Renal cortex interstitium (tissue), 15 donors: Measurements from ENCODE around the gene OR4K5. TPM values are rescaled to one million over a fixed set of nuclear protein-coding genes. Genes with fewer than 3 reads are reported as not detected.
"Not testable (repeated sequence)": the region's sequence is repeated elsewhere in the genome, so short reads cannot be mapped to it uniquely, and the experiment has no call there.

Experiments
- DNase-seq, 11 donors: peaks; one replicate each; pipeline ENCODE4 v3.0.0-alpha.2; 2013; ENCODE audit warnings: low read depth in 9 of 11, low spot score in 4 of 11; ENCODE audit errors: extremely low read depth in 1 of 11
- long read RNA-seq, 16 experiments: transcript quantifications; one replicate each; lab custom pipeline, GENCODE V29; 2026
- polyA plus RNA-seq, 3 donors: library from polyadenylated mRNA; unstranded; fragments of 120-200 nt; gene quantifications; one replicate each; pipeline ENCODE4 v1.2.1, GENCODE V29; 2013; ENCODE audit not compliant: insufficient read length in 3 of 3

The OR4K5 gene
- polyA plus RNA-seq = not detected
- long read RNA-seq, donor 1 = 0 reads
- long read RNA-seq, donor 2 = 0 reads
- long read RNA-seq, donor 3 = 0 reads
- long read RNA-seq, donor 4 = 0 reads
- long read RNA-seq, donor 5 = 0 reads
- long read RNA-seq, donor 6 = 0 reads
- long read RNA-seq, donor 7 = 0 reads
- long read RNA-seq, donor 8 = 0 reads
- long read RNA-seq, donor 9 = 0 reads
- long read RNA-seq, donor 10 = 0 reads
- long read RNA-seq, donor 11 = 0 reads
- long read RNA-seq, donor 12 = 0 reads
- long read RNA-seq, donor 13 = 0 reads
- long read RNA-seq, donor 14 = 0 reads
- long read RNA-seq, donor 15 = 0 reads
- long read RNA-seq, donor 16 = 0 reads

DNA sequence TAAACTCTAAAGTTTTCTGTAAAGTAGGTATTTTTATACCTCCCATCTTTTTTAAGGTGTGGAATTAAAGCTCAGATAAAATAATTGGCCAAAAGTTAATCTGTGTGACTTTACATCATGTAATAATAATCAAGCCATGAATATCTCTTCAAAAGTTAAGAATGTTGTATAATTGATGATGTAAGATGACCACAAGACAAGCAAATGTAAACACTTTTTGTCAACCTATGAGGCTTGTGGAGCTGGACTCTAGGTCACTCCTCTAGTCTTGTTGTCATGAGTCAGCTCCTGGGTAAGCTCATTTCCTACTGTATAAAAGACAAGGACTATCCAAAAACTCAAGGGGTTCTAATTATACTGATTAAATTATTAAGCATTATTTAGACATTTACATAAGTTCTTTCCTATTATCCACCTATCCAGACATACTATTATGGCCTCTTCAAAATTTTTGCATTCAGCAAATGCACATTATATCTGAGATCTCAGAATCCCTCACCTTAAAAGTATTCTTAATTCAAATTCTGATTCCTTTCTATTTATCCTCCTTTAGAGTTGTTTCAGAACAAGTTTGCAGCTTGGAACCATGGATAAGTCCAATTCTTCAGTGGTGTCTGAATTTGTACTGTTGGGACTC, at the start of gene OR4K5:
OR4K5 (plus strand) TSS at position 587 of the 637 bp plus-strand sequence; CDS start at position 587, 0 bp downstream.
- no peak for DNase-seq

DNA sequence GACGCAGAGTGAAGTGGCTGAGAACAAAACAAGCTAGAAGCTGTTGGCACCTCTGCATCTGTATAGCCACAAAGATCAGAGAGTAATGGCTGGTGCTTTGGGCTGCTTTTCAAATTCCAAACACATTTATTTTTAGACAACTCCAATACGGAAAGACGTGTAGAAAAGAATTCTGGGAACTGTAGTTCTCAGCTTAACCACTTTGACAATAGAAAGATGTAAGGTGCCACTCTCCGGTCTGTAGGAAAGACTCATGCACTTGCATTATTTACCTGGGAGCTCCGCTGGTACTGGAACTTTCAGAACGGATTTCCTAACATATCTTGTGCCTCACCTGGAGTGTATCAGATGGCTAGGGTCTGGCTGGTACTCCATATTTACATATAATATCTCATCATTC, 47.2 kb upstream of the OR4K5 start:
- DNase-seq = no peak

DNA sequence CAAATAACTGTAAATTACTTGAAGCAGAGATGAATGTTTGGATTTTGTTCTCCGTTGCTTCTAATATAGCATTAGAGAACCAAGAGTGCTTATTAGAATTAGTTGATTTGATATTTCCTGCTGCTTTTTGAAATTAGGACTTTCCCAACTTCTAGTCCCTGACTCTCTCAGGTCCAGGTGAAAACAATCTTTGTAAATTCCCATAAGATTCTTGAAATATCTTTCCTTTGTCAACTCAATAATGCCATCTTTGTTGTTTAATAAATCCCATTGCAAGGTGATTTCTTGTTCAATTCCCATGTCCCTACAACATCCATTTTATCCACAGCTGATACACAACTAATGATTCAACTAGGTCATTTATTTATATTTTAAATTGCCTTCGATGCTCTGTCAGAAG, 45.6 kb upstream of the OR4K5 start, which contains the start of gene OR4K2:
OR4K2 (plus strand) TSS at position 301 of the 400 bp plus-strand sequence. CDS start 1,126 bp downstream, outside the sequence.
- no peak for DNase-seq

DNA sequence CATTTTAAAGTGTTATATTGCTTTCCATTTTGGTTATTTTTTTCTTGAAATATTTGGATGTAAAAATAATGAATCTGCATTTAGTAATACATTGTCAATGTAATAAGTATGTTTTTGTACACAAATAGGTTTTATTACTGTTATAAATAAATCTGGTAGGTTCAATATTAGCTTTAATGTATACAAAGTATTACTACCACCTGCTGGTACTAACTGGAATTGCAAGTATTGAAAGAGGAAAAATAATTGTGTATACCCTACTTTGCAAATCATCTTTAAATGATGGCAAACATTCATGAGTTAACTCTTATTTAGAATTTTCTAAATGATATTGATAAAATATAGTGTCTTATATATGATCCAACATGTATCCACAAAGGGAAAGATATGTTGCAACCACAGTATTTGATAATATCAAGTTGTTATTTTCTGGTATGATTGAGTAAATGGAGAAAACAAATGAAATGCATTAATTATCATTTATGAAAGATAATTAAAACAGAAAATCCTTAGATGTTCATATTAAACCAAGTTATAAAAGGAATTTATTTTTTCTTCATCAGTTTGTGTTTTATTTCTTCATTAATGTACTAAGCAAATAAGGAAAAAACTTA, 42.3 kb upstream of the OR4K5 start:
- DNase-seq = no peak

DNA sequence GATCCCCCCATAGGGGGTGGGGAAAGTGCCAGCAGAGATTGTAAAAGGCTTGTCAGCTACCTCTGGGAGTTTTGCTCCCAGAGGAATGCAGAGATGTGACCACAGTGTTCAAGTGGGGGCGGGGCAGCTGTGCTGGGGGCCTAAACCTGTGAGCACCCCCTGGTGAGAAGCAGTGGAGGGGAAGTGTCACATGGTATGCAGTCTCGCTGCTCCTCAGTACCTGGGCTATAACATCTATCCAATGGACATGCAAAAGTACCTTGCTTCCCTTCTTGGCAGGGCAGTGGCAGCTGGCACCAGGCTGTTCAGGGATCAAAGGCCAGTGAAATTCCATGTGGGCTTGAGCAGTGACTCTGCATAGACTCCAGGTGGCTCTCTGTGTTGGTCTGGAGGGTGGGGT, 25.1 kb upstream of the OR4K5 start:
- DNase-seq = no peak

GRCh38 chr14:19900999-19901398, 19.4 kb upstream of the OR4K5 start:
- DNase-seq = no peak

GRCh38 chr14:19902409-19902808, 18.0 kb upstream of the OR4K5 start:
- DNase-seq = no peak

- no peak for DNase-seq
These were observed 13.7 kb upstream of the OR4K5 start for GRCh38 chr14:19906665-19907064.

- no peak for DNase-seq
These were observed 9.3 kb upstream of the OR4K5 start for GRCh38 chr14:19911114-19911513.

DNA sequence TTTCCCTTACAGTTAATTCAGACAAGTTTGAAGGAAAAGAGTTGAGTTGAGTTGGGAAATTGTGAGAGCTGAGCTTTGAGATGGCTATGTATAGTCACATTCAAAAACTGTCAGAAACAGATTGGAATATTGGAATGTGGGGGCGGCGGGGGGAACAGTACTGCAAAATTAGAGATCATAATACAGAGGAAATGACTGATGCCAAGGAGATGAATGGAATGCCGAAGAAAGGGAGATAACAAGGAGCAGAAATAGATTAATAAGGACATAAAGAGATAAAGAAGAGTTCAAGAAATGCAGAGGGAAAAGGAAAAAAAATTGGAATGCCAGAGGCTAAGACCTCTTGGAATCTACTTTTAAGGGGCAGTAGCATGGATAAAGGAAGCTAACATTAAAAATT, 3.2 kb upstream of the OR4K5 start:
- no peak for DNase-seq

DNA sequence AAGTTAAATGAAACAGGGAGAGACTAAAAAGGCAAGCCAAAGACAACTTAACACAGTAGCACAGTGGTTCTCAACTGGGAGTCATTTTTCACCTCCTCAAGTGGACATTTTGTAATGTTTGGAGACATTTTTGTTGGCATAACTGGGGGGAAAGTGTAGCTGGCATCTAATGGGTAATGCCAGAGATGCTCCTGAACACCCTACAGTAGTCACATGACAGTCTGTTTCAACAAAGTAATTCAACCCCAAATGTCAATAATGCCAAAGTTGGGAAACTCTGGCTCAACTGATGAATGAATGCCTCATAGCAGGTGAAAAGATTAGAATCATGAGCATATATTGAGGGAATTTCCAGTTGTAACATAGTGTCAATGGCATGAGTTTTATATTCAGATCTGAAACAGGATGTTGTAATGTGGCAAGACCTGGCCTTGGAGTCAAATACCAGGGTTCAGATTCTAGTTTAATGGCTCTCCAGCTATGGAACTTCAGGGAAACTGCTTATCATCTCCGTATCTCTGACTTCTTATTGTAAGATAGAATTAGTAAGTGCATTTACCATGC, 2.4 kb upstream of the OR4K5 start:
- no peak for DNase-seq

DNA sequence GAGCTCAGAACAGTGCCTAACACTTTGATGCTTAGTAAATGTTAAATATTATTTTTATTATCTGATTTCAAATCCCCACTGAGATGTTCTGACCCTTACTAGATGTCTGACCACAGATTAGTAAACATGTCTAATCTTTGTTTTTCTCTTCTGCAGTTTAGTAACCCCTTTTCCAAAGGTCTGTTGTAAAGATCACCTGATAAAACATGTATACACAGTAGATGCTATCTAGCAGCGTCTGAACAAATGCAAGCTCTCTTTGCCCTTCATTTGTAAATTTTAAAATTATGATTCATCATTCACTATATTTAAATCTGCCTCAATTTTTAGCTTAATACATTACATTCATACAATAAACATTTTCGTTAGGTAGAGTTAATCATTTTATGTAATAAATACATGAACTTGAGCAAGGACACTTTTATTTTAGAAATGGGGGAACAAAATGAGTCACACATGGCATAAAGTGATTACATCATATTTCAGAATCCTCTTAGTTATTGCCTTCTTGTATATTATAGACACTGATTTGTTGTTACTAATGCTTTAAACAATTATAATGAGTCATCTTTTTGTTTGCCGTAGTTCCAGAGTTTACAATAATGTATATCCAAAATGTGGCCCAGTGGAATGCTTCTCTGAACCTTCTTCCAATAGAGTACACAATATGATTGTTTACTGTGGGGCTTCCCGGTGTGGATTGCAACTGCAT, 1.7 kb upstream of the OR4K5 start:
- DNase-seq = no peak

GRCh38 chr14:19930617-19931016, 10.2 kb downstream of the OR4K5 start, which contains the start of gene OR4K1:
OR4K1 (plus strand) TSS chr14:19930917; CDS start chr14:19935667, 4,750 bp downstream.
- DNase-seq = no peak

DNA sequence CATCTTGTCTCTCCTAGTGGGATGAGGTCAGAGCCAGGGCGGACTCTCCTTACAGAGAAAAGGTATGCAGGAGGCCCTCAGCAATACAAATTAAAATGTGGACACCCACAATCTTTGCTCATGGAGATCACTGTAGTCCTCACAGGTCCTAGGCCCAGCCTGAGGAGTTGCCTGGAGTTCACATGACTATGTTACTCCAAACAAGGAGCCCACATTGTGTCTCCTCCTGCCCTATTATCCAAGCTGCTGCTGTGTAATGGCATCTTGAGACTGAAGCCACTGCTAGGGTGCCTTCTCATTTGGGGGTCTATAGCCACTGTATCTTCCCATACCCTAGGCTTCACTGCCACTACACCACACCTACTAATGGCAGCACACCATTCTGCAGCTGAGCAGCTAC, 21.3 kb downstream of the OR4K5 start:
- no peak for DNase-seq

GRCh38 chr14:19947413-19948090, 27.1 kb downstream of the OR4K5 start:
- no peak for DNase-seq

GRCh38 chr14:19949218-19949617, 28.8 kb downstream of the OR4K5 start:
- no peak for DNase-seq

GRCh38 chr14:19969735-19970134, 49.3 kb downstream of the OR4K5 start:
- not testable (repeated sequence) for DNase-seq
